Endothelial cell (in vitro differentiated cells): ENCODE results near the gene ZSCAN18. TPM values are rescaled to one million over a fixed set of nuclear protein-coding genes. Genes with fewer than 3 reads are reported as not detected.

Experiments used
- DNase-seq: peaks from one replicate; pipeline ENCODE4 v3.0.0; 2021; ENCODE audit warnings: low spot score
- H3K27ac Mint-ChIP-seq: one replicate; pipeline ENCODE4 v1.8.0; 2021; ENCODE audit warnings: mixed read lengths, inconsistent platforms; ENCODE audit not compliant: unreplicated experiment
- H3K27me3 Mint-ChIP-seq: one replicate; pipeline ENCODE4 v1.8.0; 2021; ENCODE audit warnings: mild to moderate bottlenecking, moderate library complexity, mixed read lengths, inconsistent platforms; ENCODE audit not compliant: unreplicated experiment
- H3K36me3 Mint-ChIP-seq: one replicate; pipeline ENCODE4 v1.8.0; 2021; ENCODE audit warnings: mild to moderate bottlenecking, low read depth, mixed read lengths, inconsistent platforms; ENCODE audit not compliant: unreplicated experiment
- H3K4me1 Mint-ChIP-seq: one replicate; pipeline ENCODE4 v1.8.0; 2021; ENCODE audit warnings: mild to moderate bottlenecking, mixed read lengths, inconsistent platforms; ENCODE audit not compliant: unreplicated experiment
- H3K4me3 Mint-ChIP-seq: one replicate; pipeline ENCODE4 v1.8.0; 2021; ENCODE audit warnings: mild to moderate bottlenecking, mixed read lengths, inconsistent platforms; ENCODE audit not compliant: unreplicated experiment
- H3K9me3 Mint-ChIP-seq: one replicate; pipeline ENCODE4 v1.8.0; 2021; ENCODE audit warnings: mixed read lengths, inconsistent platforms; ENCODE audit not compliant: unreplicated experiment
- CTCF ChIP-seq: fragments of 200-600 bp; sonication (generic); IDR thresholded peaks from one replicate; pipeline ENCODE4 v1.5.0; 2021; ENCODE audit warnings: antibody characterized with exemption; ENCODE audit not compliant: unreplicated experiment
- total RNA-seq: library from RNA; stranded (reverse); fragmentation: NEBNext Ultra II Directional; extraction: Animal tissue kit (Norgen Biotek cat#: 25700); gene quantifications from one replicate; pipeline ENCODE4 v1.2.1, GENCODE V29; 2021; ENCODE audit not compliant: unreplicated experiment

Gene ZSCAN18
- total RNA-seq, 1 donor from 2014 or later, result 47.7 TPM

- H3K27me3 Mint-ChIP-seq, result peaks cover 17% of the 10 kb centered on the region
- H3K27ac Mint-ChIP-seq, result no peak overlapping the region
- no peaks in the 10 kb centered on the region for H3K4me1 Mint-ChIP-seq
These were observed 57.1 kb downstream of the ZSCAN18 start for GRCh38 chr19:58040751-58041525.

GRCh38 chr19:58038688-58039204 is 59.3 kb downstream of the ZSCAN18 start:
- no peak for TF ChIP-seq CTCF
- peaks cover 51% of the 10 kb centered on the region for H3K9me3 Mint-ChIP-seq
- H3K36me3 Mint-ChIP-seq, result peaks cover 39% of the 10 kb centered on the region
- peaks cover 24% of the 10 kb centered on the region for H3K27me3 Mint-ChIP-seq
- no peak overlapping the region for H3K4me3 Mint-ChIP-seq
- DNase-seq, result no peak
- no peaks in the 10 kb centered on the region for H3K4me1 Mint-ChIP-seq
- H3K27ac Mint-ChIP-seq, result no peak overlapping the region

More at GRCh38 chr19:58040751-58041525, 57.1 kb downstream of the ZSCAN18 start:
- H3K36me3 Mint-ChIP-seq, result peaks cover 36% of the 10 kb centered on the region
- peak overlapping the region; percentile 21 for H3K4me3 Mint-ChIP-seq
- DNase-seq, result no peak
- TF ChIP-seq CTCF, result no peak
- H3K9me3 Mint-ChIP-seq, result peaks cover 45% of the 10 kb centered on the region

- no peak overlapping the region for H3K4me3 Mint-ChIP-seq
- H3K27me3 Mint-ChIP-seq, result peaks cover 21% of the 10 kb centered on the region
- DNase-seq, result no peak
- H3K36me3 Mint-ChIP-seq, result peaks cover 35% of the 10 kb centered on the region
- no peak for TF ChIP-seq CTCF
- no peak overlapping the region for H3K27ac Mint-ChIP-seq
- H3K4me1 Mint-ChIP-seq, result no peaks in the 10 kb centered on the region
- H3K9me3 Mint-ChIP-seq, result peaks cover 49% of the 10 kb centered on the region
These were observed 59.9 kb downstream of the ZSCAN18 start for GRCh38 chr19:58037927-58038687.

- no peak overlapping the region for H3K27ac Mint-ChIP-seq
- H3K4me1 Mint-ChIP-seq, result no peaks in the 10 kb centered on the region
- H3K36me3 Mint-ChIP-seq, result peaks cover 30% of the 10 kb centered on the region
- no peak for TF ChIP-seq CTCF
- H3K27me3 Mint-ChIP-seq, result peaks cover 19% of the 10 kb centered on the region
- no peak for DNase-seq
- peak overlapping the region; percentile 66 for H3K4me3 Mint-ChIP-seq
- peaks cover 34% of the 10 kb centered on the region for H3K9me3 Mint-ChIP-seq
These were observed 62.2 kb downstream of the ZSCAN18 start for GRCh38 chr19:58035863-58036262.

GRCh38 chr19:58034477-58034793 is 63.6 kb downstream of the ZSCAN18 start:
- Mint-ChIP-seq H3K27me3 (peaks cover 17% of the 10 kb centered on the region), H3K4me3 (no peak overlapping the region), H3K9me3 (peaks cover 33% of the 10 kb centered on the region), H3K36me3 (peaks cover 27% of the 10 kb centered on the region), H3K4me1 (no peaks in the 10 kb centered on the region), H3K27ac (no peak overlapping the region)
- no peak for DNase-seq
- TF ChIP-seq CTCF, result no peak
